GM12874 (cell line): ENCODE measurements around the gene SRPRA.

ENCODE experiments used
- CTCF ChIP-seq: IDR thresholded peaks from 2 replicates; pipeline ENCODE4 v1.5.1; 2011; ENCODE audit warnings: low read depth, mild to moderate bottlenecking, control low read depth, low read length, moderate library complexity; ENCODE audit not compliant: insufficient read depth

Gene SRPRA

GRCh38 chr11:126297004-126297403 is 28.3 kb upstream of the SRPRA start:
- no peak for TF ChIP-seq CTCF

GRCh38 chr11:126293726-126294125 is 25.0 kb upstream of the SRPRA start:
- no peak for TF ChIP-seq CTCF

GRCh38 chr11:126290887-126291286 is 22.2 kb upstream of the SRPRA start:
- TF ChIP-seq CTCF, result no peak

- TF ChIP-seq CTCF, result no peak
Observed at GRCh38 chr11:126288237-126288636, 19.5 kb upstream of the SRPRA start.

GRCh38 chr11:126284829-126285228 is 16.1 kb upstream of the SRPRA start:
- TF ChIP-seq CTCF, result no peak

GRCh38 chr11:126282736-126283591 is 14.3 kb upstream of the SRPRA start, which contains the start of gene TIRAP:
Gene TIRAP (plus strand): TSS chr11:126283093. CDS start chr11:126290895, 7,802 bp downstream.
- no peak for TF ChIP-seq CTCF

GRCh38 chr11:126282361-126282735 is 13.7 kb upstream of the SRPRA start:
- no peak for TF ChIP-seq CTCF
